ENCODE data around the gene TTBK2.

GRCh38 chr15:42805266-42805665, 115.3 kb downstream of the TTBK2 start:
- TF ChIP-seq CTCF (IDR thresholded peaks at IDR 0.05 in 2 of 3, conservative IDR thresholded peaks at IDR 0.05 in 1 of 3; ENCODE audit: borderline replicate concordance in 1 of 3, insufficient read depth in 1 of 3, low read depth in 2 of 3, low read length in 2 of 3) = no peak
- no peak for TF ChIP-seq RAD21 (IDR thresholded peaks at IDR 0.05; ENCODE audit: low read depth)
- no peak for TF ChIP-seq EZH2phosphoT487 (IDR thresholded peaks at IDR 0.05; ENCODE audit: borderline replicate concordance)
- TF ChIP-seq POLR2AphosphoS5 (IDR thresholded peaks at IDR 0.05; ENCODE audit: low read depth, low read length) = no peak
- TF ChIP-seq POLR2A (IDR thresholded peaks at IDR 0.05; ENCODE audit: borderline replicate concordance, extremely low read depth, insufficient read depth, insufficient read length) = no peak
- no peak for TF ChIP-seq CEBPB (IDR thresholded peaks at IDR 0.05; ENCODE audit: low read depth)
- TF ChIP-seq REST (IDR thresholded peaks at IDR 0.05; ENCODE audit: low read depth) = no peak
- no peak for TF ChIP-seq ZNF274 (IDR thresholded peaks at IDR 0.05; ENCODE audit: low read depth, low read length)
